BE2C (cell line): ENCODE measurements around the gene RPS6KB2.
A peak's percentile ranks its signal among the peaks of the same experiment; 100 is the strongest.

Experiments used
- DNase-seq: peaks from one replicate; pipeline ENCODE4 v3.0.0-alpha.2; 2020
- H3K27me3 ChIP-seq: fragments of 250-450 bp; sonication (Bioruptor Pico); 2 replicates; pipeline ENCODE4 v1.5.1; 2020; ENCODE audit warnings: mild to moderate bottlenecking
- H3K36me3 ChIP-seq: fragments of 250-450 bp; sonication (Bioruptor Pico); 2 replicates; pipeline ENCODE4 v1.5.1; 2020; ENCODE audit warnings: mild to moderate bottlenecking
- H3K4me1 ChIP-seq: fragments of 250-450 bp; sonication (Bioruptor Pico); 2 replicates; pipeline ENCODE4 v1.5.1; 2020
- H3K4me3 ChIP-seq: 2 replicates; pipeline ENCODE4 v1.5.1; 2011; ENCODE audit warnings: low read depth, low read length
- H3K9me3 ChIP-seq: fragments of 250-450 bp; sonication (Bioruptor Pico); 2 replicates; pipeline ENCODE4 v1.5.1; 2020
- TF ChIP-seq, protein P1 (sequence below): IDR thresholded peaks from 2 replicates; pipeline ENCODE4 v1.5.1; 2012; ENCODE audit warnings: mild to moderate bottlenecking, low read depth, low read length

The RPS6KB2 gene

DNA sequence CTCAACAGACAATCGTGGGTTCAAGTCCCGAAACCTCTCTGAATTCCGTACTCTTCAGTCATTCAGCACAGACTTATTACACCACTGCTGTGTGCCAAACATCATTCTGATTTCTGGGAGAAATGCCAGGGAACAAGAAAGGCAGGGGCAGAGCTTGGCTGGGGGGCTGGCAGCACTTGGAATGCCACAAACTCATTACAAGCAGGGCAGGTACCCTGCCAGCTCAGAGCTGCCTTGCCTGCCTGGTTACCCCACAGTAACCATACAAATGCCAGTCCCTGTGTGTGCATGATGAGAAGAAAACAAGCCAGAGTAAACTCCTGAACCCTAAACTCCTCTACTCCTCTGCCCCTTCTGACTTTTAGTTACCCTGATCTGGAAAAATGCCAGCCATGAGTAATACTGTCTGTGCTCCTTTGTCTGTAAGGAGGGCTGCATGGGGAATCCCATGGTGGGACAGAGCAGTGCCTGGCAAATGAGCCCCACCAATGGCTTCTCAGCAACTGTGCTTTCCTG is 43.4 kb upstream of the RPS6KB2 start:
- Histone ChIP-seq H3K4me1 (no peaks in the 10 kb centered on the region), H3K4me3 (no peak overlapping the region), H3K36me3 (no peaks in the 10 kb centered on the region), H3K9me3 (no peaks in the 10 kb centered on the region), H3K27me3 (no peaks in the 10 kb centered on the region)
- TF ChIP-seq, protein P1, sequence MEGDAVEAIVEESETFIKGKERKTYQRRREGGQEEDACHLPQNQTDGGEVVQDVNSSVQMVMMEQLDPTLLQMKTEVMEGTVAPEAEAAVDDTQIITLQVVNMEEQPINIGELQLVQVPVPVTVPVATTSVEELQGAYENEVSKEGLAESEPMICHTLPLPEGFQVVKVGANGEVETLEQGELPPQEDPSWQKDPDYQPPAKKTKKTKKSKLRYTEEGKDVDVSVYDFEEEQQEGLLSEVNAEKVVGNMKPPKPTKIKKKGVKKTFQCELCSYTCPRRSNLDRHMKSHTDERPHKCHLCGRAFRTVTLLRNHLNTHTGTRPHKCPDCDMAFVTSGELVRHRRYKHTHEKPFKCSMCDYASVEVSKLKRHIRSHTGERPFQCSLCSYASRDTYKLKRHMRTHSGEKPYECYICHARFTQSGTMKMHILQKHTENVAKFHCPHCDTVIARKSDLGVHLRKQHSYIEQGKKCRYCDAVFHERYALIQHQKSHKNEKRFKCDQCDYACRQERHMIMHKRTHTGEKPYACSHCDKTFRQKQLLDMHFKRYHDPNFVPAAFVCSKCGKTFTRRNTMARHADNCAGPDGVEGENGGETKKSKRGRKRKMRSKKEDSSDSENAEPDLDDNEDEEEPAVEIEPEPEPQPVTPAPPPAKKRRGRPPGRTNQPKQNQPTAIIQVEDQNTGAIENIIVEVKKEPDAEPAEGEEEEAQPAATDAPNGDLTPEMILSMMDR = no peak
- DNase-seq = no peak

DNA sequence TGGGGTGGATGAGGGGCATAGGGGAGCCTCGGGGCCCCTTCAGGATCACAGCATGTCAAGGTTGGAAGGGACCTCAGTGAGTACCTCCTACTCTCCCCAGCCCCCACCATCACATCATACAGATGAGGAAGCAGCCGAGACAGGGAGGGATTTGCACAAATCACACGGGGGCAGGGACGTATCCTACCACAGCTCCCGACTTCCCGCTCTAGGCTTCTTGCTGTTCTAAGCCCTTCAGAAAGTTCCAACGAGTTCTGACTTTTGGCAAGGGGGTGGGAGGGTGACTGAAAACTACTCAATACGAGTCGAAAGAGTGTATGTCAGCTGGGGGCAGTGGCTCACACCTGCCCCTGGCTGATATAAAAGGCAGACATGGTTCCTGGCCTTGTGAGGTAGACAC is 41.2 kb upstream of the RPS6KB2 start:
- H3K36me3 ChIP-seq = peaks cover 2% of the 10 kb centered on the region; the same call in 1 of the 2 replicates
- no peaks in the 10 kb centered on the region for H3K27me3 ChIP-seq
- H3K4me1 ChIP-seq = no peaks in the 10 kb centered on the region
- DNase-seq = no peak
- H3K4me3 ChIP-seq = no peak overlapping the region
- H3K9me3 ChIP-seq = no peaks in the 10 kb centered on the region
- TF ChIP-seq, protein P1 = no peak

DNA sequence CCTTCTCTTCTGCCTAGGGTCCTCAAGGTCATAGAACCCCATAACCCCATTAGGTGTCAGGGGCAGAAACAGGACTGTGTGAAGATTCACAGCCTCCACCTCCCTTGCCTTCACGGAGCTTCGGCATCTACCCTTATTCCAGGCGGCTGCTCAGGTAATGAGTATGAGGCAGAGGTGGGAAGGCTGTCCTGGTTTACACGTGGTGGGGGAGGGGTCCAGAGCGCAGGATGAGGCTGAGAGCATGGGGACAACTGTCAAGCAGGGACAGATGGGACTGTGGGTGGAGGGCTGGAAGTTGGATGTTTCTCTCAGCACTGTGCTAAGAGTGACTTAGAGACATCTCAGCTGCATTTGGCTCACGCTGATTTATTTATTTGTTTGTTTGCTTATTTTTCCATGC is 40.8 kb upstream of the RPS6KB2 start:
- TF ChIP-seq, protein P1 = no peak
- Histone ChIP-seq H3K36me3 (peaks cover 2% of the 10 kb centered on the region; the same call in 1 of the 2 replicates), H3K4me1 (no peaks in the 10 kb centered on the region), H3K9me3 (no peaks in the 10 kb centered on the region), H3K4me3 (no peak overlapping the region), H3K27me3 (no peaks in the 10 kb centered on the region)
- no peak for DNase-seq

DNA sequence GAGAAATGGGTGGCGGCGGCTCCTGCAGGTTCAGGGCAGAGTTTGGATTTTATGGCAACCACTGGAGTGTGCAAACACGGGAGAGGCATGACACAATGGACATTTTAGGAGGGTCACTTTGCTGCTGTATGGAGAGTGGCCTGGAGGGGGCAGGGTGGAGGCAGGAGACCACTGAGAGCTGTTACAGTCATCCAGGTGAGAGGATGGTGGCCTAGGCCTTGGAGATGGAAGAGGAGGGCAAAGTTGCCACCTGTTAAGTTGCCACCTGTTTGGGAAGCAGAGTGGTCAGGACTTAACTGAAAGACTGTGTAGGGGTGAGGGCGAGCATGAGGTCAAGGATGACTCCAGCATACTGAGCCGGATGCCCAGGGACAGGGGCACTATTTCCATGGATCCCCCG is 38.8 kb upstream of the RPS6KB2 start:
- TF ChIP-seq, protein P1 = peak; percentile 82
- Histone ChIP-seq H3K4me3 (no peak overlapping the region), H3K27me3 (no peaks in the 10 kb centered on the region), H3K36me3 (peaks cover 11% of the 10 kb centered on the region; the same call in 1 of the 2 replicates), H3K9me3 (no peaks in the 10 kb centered on the region), H3K4me1 (no peaks in the 10 kb centered on the region)
- peak; percentile 75 for DNase-seq

DNA sequence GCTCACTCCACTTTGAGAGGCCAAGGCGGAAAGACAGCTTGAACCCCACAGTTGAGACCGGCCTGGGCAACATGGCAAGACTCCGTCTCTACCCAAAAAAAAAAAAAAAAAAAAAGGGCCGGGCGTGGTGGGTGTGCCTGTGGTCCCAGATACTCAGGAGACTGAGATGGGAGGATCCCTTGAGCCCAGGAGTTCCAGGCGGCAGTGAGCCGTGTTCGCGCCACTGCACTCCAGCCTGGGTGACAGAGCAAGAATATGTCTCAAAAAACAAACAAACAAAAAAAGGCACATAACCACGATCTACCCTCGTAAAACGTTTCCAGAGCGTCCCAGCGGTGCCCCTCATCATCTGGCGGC is 37.4 kb upstream of the RPS6KB2 start:
- TF ChIP-seq, protein P1 = no peak
- Histone ChIP-seq H3K4me1 (no peaks in the 10 kb centered on the region), H3K36me3 (peaks cover 17% of the 10 kb centered on the region; the same call in 1 of the 2 replicates), H3K27me3 (no peaks in the 10 kb centered on the region), H3K4me3 (peak overlapping the region; percentile 85), H3K9me3 (no peaks in the 10 kb centered on the region)
- no peak for DNase-seq

DNA sequence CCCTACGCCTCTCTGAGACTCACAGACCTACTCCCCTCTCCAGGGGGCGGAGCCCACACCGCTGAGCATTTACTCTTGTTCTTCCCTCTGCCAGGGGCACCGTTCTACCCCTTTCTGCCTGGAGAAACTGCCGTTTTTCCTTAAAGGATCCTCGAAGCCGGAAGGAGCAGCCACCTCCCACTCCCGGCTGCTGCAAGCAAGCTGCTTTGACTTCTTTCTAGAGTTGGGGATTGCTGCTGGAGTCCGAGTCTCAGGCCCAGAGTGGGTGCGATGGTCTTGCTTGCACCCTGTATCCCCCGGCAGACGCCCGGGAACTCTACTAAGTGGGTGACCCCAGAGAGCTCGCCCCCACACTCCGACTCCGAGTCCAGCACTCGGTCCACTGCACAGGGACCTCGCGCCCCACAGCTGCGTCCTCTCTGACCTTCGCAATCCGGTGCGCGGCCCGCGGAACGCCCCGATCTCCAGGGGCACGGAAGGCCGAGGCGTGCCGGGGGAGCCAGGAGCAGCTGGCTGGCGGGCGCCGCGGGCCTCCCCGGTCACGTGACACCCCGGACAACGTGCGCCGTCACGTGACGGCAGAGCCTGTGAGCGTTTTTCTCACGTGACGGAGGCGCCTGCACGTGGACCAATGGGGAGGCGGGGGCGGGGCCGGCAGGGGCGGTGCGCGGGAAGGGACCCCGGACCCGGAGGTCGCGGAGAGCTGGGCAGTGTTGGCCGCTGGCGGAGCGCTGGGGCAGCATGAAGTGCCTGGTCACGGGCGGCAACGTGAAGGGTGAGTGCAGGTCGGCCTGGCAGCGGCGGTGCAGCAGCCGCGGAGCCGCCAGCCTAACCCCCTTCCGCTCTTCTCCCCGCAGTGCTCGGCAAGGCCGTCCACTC is 36.8 kb upstream of the RPS6KB2 start, which contains the start of gene RAD9A:
RAD9A (plus strand) TSS at position 683 of the 879 bp plus-strand sequence; CDS start at position 742, 59 bp downstream.
- Histone ChIP-seq H3K27me3 (no peaks in the 10 kb centered on the region), H3K36me3 (peaks cover 22% of the 10 kb centered on the region; the same call in 1 of the 2 replicates), H3K4me1 (no peaks in the 10 kb centered on the region), H3K4me3 (peak within 1 kb of the TSS; percentile 85), H3K9me3 (no peaks in the 10 kb centered on the region)
- peak; percentile 98 for DNase-seq
- TF ChIP-seq, protein P1 = no peak
